Epithelial cell of esophagus (primary cell): ENCODE results near the gene C3orf52.

Source experiments
- DNase-seq: peaks from one replicate; pipeline ENCODE4 v3.0.0; 2010; ENCODE audit warnings: low read depth
- H3K4me3 ChIP-seq: 2 replicates; pipeline ENCODE4 v1.5.1; 2011; ENCODE audit warnings: mild to moderate bottlenecking, low read length, control low read depth
- TF ChIP-seq, protein P1 (sequence below): IDR thresholded peaks from 2 replicates; pipeline ENCODE4 v1.5.1; 2011; ENCODE audit warnings: low read depth, mild to moderate bottlenecking, low read length, control low read depth, inconsistent platforms; ENCODE audit not compliant: insufficient read depth; ENCODE audit errors: missing control alignments

Gene C3orf52

GRCh38 chr3:112136959-112137693 lies 50.9 kb downstream of the C3orf52 start:
- H3K4me3 ChIP-seq: no peak overlapping the region
- TF ChIP-seq, protein P1, sequence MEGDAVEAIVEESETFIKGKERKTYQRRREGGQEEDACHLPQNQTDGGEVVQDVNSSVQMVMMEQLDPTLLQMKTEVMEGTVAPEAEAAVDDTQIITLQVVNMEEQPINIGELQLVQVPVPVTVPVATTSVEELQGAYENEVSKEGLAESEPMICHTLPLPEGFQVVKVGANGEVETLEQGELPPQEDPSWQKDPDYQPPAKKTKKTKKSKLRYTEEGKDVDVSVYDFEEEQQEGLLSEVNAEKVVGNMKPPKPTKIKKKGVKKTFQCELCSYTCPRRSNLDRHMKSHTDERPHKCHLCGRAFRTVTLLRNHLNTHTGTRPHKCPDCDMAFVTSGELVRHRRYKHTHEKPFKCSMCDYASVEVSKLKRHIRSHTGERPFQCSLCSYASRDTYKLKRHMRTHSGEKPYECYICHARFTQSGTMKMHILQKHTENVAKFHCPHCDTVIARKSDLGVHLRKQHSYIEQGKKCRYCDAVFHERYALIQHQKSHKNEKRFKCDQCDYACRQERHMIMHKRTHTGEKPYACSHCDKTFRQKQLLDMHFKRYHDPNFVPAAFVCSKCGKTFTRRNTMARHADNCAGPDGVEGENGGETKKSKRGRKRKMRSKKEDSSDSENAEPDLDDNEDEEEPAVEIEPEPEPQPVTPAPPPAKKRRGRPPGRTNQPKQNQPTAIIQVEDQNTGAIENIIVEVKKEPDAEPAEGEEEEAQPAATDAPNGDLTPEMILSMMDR: peak; percentile 79
- peak; percentile 74 for DNase-seq

DNA sequence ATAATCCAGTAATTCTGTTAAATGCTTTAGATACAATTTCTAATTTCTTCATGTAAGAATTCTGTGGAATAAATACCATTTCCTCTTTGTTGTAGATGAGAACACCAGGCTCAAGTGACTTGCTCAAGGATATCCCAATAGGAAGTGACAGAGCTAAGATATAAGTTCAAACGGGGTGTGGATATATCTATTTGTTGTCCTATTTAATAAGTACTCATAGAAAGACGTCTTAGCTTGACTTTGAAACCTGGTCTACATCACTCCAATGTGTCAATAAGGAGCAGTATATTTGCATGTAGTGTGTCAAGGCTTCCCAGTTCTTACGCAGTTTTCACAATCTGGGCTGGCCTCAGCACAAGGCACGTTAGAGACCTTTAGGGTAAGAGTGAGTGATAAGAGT lies 51.6 kb downstream of the C3orf52 start:
- DNase-seq: no peak
- TF ChIP-seq, protein P1: no peak
- no peak overlapping the region for H3K4me3 ChIP-seq

DNA sequence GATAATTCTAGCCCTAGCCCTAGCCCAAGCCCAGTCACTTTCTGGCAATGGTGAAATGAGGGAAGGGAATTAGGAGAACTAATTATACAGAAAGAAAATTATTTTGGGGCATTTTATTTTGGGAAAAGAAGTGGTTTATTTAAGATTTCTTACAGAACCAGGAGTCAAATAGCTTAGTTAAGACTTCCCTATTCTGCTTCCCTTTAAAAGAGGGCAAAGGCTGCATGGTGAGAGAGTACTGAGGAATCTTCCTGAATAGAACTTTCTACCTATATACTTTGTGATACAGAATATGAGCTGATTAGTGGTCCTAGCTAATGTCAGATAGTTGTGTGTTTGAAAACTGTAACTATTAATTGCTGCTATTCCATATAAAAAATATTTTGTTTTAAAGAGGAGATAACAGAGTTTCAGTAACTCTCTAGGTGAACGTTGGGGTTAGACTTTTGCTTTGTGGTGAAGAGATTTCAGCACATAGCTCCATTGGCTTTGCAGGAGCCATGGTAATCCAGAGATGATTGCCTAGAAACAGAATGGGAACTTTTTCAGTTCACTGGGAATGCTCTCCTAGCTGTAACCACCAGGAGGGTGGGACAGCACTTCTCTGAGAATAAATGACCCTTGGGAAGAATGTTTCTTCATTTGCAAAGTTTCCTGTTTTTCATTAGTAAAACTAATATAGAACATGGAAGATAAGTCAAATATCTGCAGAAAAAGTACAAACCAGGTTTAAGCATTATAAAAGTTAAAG lies 52.2 kb downstream of the C3orf52 start:
- no peak overlapping the region for H3K4me3 ChIP-seq
- TF ChIP-seq, protein P1: no peak
- DNase-seq: no peak

DNA sequence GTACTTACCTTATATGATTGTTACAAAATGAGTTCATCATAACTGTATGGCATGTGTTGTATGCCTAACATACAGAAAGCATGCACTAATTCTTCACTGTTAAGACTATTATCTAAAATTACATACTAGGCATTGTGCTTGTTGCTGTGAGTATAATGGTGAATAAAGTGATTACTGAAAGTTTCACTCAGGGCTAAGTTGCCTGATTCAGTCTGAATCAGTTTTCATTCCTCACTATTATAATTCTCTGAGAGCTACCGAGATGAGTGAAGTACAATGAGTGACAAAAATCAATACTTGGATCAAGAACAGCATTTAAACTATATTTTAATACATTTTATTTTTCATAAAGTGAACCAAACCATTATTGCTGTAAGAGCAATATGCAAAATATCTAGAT lies 54.4 kb downstream of the C3orf52 start:
- TF ChIP-seq, protein P1: no peak
- no peak for DNase-seq

GRCh38 chr3:112141293-112141692 lies 55.1 kb downstream of the C3orf52 start:
- TF ChIP-seq, protein P1: no peak
- no peak for DNase-seq
- no peak overlapping the region for H3K4me3 ChIP-seq

More for the DNA sequence above, 54.4 kb downstream of the C3orf52 start:
- H3K4me3 ChIP-seq: no peak overlapping the region

DNA sequence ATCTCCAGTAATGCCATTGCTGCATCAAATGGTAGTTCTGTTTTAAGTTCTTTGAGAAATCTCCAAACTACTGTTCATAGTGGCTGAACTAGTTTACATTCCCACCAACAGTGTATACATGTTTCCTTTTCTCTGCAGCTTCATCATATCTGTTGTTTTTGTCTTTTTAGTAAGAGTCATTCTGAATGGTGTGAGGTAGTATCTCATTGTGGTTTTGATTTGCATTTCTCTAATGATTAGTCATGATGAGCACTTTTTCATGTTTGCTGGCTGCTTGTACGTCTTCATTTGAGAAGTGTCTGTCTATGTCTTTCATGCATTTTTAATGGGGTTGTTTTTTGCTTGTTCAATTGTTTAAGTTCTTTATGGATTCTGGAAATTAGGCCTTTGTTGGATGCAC lies 57.1 kb downstream of the C3orf52 start:
- no peak overlapping the region for H3K4me3 ChIP-seq
- TF ChIP-seq, protein P1: no peak
- DNase-seq: peak; percentile 84
